ENCODE data around the gene HDAC11. TPM values are rescaled to one million over a fixed set of nuclear protein-coding genes. Genes with fewer than 3 reads are reported as not detected.
A peak's percentile ranks its signal among the peaks of the same experiment; 100 is the strongest.
"Not testable (repeated sequence)": the region's sequence is repeated elsewhere in the genome, so short reads cannot be mapped to it uniquely, and the experiment has no call there.

The HDAC11 gene
- total and polyA plus RNA-seq, 9 of the 15 experiments (the other 6 are each of a cell fraction or from before 2014, with no cell fraction given), result 0.60 to 6.0 (median 4.5) TPM

GRCh38 chr3:13485630-13486562, 5.8 kb downstream of the HDAC11 start:
- H4K20me1 ChIP-seq (replicated peaks; ENCODE audit: control insufficient read depth, insufficient read depth, low read length); CTCF ChIA-PET (ENCODE audit: low intra/inter-chr PET ratio); H3K4me3 ChIP-seq; H3K79me2 ChIP-seq (ENCODE audit: control insufficient read depth, insufficient read depth, low read length); FAIRE-seq; H3K36me3 ChIP-seq (ENCODE audit: control insufficient read depth, insufficient read depth, low read length); BruUV-seq (replicated peaks); H3K27me3 ChIP-seq (ENCODE audit: control insufficient read depth in 2 of 2, insufficient read depth in 2 of 2, low read length in 2 of 2); in situ Hi-C loops (cut with MboI); H3K9me1 ChIP-seq (ENCODE audit: control insufficient read depth, insufficient read depth, low read length); H3K9me3 ChIP-seq (replicated peaks; ENCODE audit: control insufficient read depth, insufficient read depth, low read depth, low read length); H3K9ac ChIP-seq (ENCODE audit: insufficient read depth in 1 of 2, low read depth in 2 of 2, low read length in 2 of 2): not testable (repeated sequence)
- Histone ChIP-seq H3K27ac (ENCODE audit: extremely low read depth, low read depth, low read length) (peak overlapping the region; percentile 60; the same call in 2 of the 3 replicates), H3K4me1 (replicated peaks in 1 of 2; ENCODE audit: control insufficient read depth in 2 of 2, insufficient read depth in 2 of 2, low read length in 2 of 2) (peaks cover 17 to 42% of the 10 kb centered on the region in 2 experiments), H2AFZ (ENCODE audit: low read depth, low read length) (peak overlapping the region; percentile 54), H3K4me2 (ENCODE audit: insufficient read depth, low read length) (peak overlapping the region; percentile 58; the same call in 1 of the 2 replicates)
- DNase-seq (ENCODE audit: extremely low read depth in 1 of 4, low spot score in 3 of 4), result peak in 1 of 4 experiments; percentile 32
- 39% methylated on average over 8 of the region's 9 CpGs for WGBS (ENCODE audit: insufficient coverage, low coverage, missing lambda C conversion rate)
- ATAC-seq, result peak; percentile 6
- intact Hi-C loops (cut with micrococcal nuclease), result loop anchor here (2.0 kb wide), 1 partner anchor 55 kb away; no protein-coding TSS in a partner anchor
- POLR2A ChIA-PET, result interaction anchor here (0.6 to 1.1 kb wide), 6 partner anchors 8 to 467 kb away, joined by 3 to 4 read pairs (median 3); partner anchors contain the start of gene NUP210
- peak; percentile 90 for TF ChIP-seq CEBPB (tag; IDR thresholded peaks at IDR 0.05)
- peak; percentile 40 for TF ChIP-seq FOSL1 (tag; conservative IDR thresholded peaks at IDR 0.05)
- 0 out of 2 replicates have a peak, but pooled peaks have one; percentile 35 for TF ChIP-seq ZFX (CRISPR knock-in tag; IDR thresholded peaks at IDR 0.05)
- TF ChIP-seq, protein P1, sequence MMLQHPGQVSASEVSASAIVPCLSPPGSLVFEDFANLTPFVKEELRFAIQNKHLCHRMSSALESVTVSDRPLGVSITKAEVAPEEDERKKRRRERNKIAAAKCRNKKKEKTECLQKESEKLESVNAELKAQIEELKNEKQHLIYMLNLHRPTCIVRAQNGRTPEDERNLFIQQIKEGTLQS (IDR thresholded peaks at IDR 0.05), result peak; percentile 70
- TF ChIP-seq, protein P1 (CRISPR knock-in tag; conservative IDR thresholded peaks at IDR 0.05), result not testable (repeated sequence)
- 0 out of 2 replicates have a peak, but pooled peaks have one; percentile 35 for TF ChIP-seq ZBTB33 (CRISPR knock-in tag; IDR thresholded peaks at IDR 0.05)
- TF ChIP-seq ZNF263 (CRISPR knock-in tag; IDR thresholded peaks at IDR 0.05; ENCODE audit: borderline replicate concordance), result 0 out of 2 replicates have a peak, but pooled peaks have one; percentile 6
- 0 out of 2 replicates have a peak, but pooled peaks have one; percentile 52 for TF ChIP-seq ZBTB43 (CRISPR knock-in tag; IDR thresholded peaks at IDR 0.05)
- peak; percentile 67 for TF ChIP-seq ZFP36 (IDR thresholded peaks at IDR 0.05; ENCODE audit: low read depth, low read length, partially characterized antibody)
- 0 out of 2 replicates have a peak, but pooled peaks have one; percentile 56 for TF ChIP-seq IRF1 (CRISPR knock-in tag; IDR thresholded peaks at IDR 0.05; ENCODE audit: borderline replicate concordance)
- 0 out of 2 replicates have a peak, but pooled peaks have one; percentile 13 for TF ChIP-seq ATF6 (CRISPR knock-in tag; IDR thresholded peaks at IDR 0.05)

Measured in K562 (cell line).